ENCODE results near the gene PPP3R2.

- TF ChIP-seq, protein P1, sequence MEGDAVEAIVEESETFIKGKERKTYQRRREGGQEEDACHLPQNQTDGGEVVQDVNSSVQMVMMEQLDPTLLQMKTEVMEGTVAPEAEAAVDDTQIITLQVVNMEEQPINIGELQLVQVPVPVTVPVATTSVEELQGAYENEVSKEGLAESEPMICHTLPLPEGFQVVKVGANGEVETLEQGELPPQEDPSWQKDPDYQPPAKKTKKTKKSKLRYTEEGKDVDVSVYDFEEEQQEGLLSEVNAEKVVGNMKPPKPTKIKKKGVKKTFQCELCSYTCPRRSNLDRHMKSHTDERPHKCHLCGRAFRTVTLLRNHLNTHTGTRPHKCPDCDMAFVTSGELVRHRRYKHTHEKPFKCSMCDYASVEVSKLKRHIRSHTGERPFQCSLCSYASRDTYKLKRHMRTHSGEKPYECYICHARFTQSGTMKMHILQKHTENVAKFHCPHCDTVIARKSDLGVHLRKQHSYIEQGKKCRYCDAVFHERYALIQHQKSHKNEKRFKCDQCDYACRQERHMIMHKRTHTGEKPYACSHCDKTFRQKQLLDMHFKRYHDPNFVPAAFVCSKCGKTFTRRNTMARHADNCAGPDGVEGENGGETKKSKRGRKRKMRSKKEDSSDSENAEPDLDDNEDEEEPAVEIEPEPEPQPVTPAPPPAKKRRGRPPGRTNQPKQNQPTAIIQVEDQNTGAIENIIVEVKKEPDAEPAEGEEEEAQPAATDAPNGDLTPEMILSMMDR (IDR thresholded peaks at IDR 0.05), result no peak
- TF ChIP-seq POLR2A (IDR thresholded peaks at IDR 0.05), result no peak
Measured at GRCh38 chr9:101569741-101570501, 24.8 kb downstream of the PPP3R2 start.
